Adrenal gland (tissue), 12 donors: ENCODE data around the gene RABGAP1L. TPM values are rescaled to one million over a fixed set of nuclear protein-coding genes. Genes with fewer than 3 reads are reported as not detected.

Experiments
- DNase-seq, 7 donors: peaks; one replicate each; pipeline ENCODE4 v3.0.0-alpha.2; 2019 to 2020
- H3K27ac ChIP-seq, 5 donors: fragments of 200-600 bp; sonication (generic) in 4 of 5; 1 replicate in 3 of 5; 2 replicates in 2 of 5; pipeline versions ENCODE4 v1.5.1 to v1.8.0; 2016 to 2020; ENCODE audit warnings: mild to moderate bottlenecking in 1 of 5
- H3K27me3 ChIP-seq: fragments of 200-600 bp; 2 replicates; pipeline ENCODE4 v1.8.0; 2021
- H3K36me3 ChIP-seq, 2 donors: fragments of 200-600 bp; replicated peaks in 1 of 2; 1 replicate in 1 of 2; 2 replicates in 1 of 2; pipeline versions ENCODE4 v1.5.1 to v1.8.0; 2018 to 2022
- H3K4me1 ChIP-seq, 2 donors: fragments of 200-600 bp; replicated peaks in 1 of 2; 1 replicate in 1 of 2; 2 replicates in 1 of 2; pipeline versions ENCODE4 v1.5.1 to v1.8.0; 2018 to 2021
- H3K4me3 ChIP-seq, 4 donors: fragments of 200-600 bp; sonication (generic) in 3 of 4; one replicate each; pipeline ENCODE4 v1.5.1; 2016 to 2018
- H3K9me3 ChIP-seq, 3 donors: fragments of 200-600 bp; sonication (generic) in 1 of 3; replicated peaks in 1 of 3; 1 replicate in 2 of 3; 2 replicates in 1 of 3; pipeline versions ENCODE4 v1.5.1 to v1.8.0; 2016 to 2021
- CTCF ChIP-seq, 6 experiments: fragments of 450-650 bp in 4 of 6; fragments of 200-600 bp in 2 of 6; sonication (generic) in 1 of 6; IDR thresholded peaks; 1 replicate in 5 of 6; 2 replicates in 1 of 6; pipeline versions ENCODE4 v1.5.1 to v1.8.0; 2016 to 2021; ENCODE audit warnings: antibody characterized with exemption in 6 of 6, mild to moderate bottlenecking in 2 of 6, moderate library complexity in 1 of 6
- POLR2A ChIP-seq, 2 donors: fragments of 450-650 bp; IDR thresholded peaks; one replicate each; pipeline ENCODE4 v1.6.1; 2017; ENCODE audit warnings: antibody characterized with exemption in 2 of 2, mild to moderate bottlenecking in 2 of 2, moderate library complexity in 1 of 2
- WGBS, 4 donors: extraction: QIAGEN DNeasy Blood & Tissue Kit in 2 of 4; methylation state at CpG; one replicate each; pipeline versions ENCODE4 v1.1.5 to v1.1.7; 2013 to 2017; 5-methylcytosine and 5-hydroxymethylcytosine counted together
- intact Hi-C, 2 donors: fragments of 100-400 bp; cut with DNase I; formaldehyde crosslinking; loops; one replicate each; pipeline versions ENCODE4 v1.14.1 to v1.15.0; 2022 to 2023
- polyA plus RNA-seq, 3 donors: library from polyadenylated mRNA; stranded (reverse); fragments of 200-250 nt in 2 of 3; fragments of 350-450 nt in 1 of 3; fragmentation: Illumina TruSeq in 1 of 3; extraction: RNeasy Lipid Tissue Mini Kit (QIAGEN cat#74804) in 1 of 3; gene quantifications; one replicate each; pipeline ENCODE4 v1.2.3, GENCODE V29; 2013 to 2014
- total RNA-seq, 9 donors: library from RNA; depleted of rRNA in 4 of 9; stranded (reverse); fragments of >200 nt in 4 of 9; fragments of 120-200 nt in 1 of 9; fragmentation: NEBNext Ultra II Directional in 1 of 9; extraction: Animal tissue kit (Norgen Biotek cat#: 25700) in 1 of 9; gene quantifications; one replicate each; pipeline versions ENCODE4 v1.1.0 to v1.2.4, GENCODE V29; 2013 to 2023
- donor health status: healthy with polysubstance abuse.
- donor health status: Bipolar disorder and iron deficiency.
- donor health status: DM: yes; HTN: yes; CAD: no.
- donor health status: DM: no; HTN: no; CAD: no.
- donor health status: DM: no; HTN: no; CAD: no.
- donor health status: DM: yes; HTN: yes; CAD: no.

Gene RABGAP1L
- total and polyA plus RNA-seq, 12 donors = 10.4 to 29.9 (median 19.7) TPM

- Histone ChIP-seq H3K36me3 (no peaks in the 10 kb centered on the region), H3K27me3 (no peaks in the 10 kb centered on the region), H3K27ac (no peak overlapping the region), H3K4me3 (no peak overlapping the region), H3K9me3 (no peaks in the 10 kb centered on the region), H3K4me1 (no peaks in the 10 kb centered on the region)
- WGBS, 4 donors = 74 to 80% (median 76%) methylated on average over 2 of the region's 2 CpGs
- intact Hi-C loops = no loop called here
- DNase-seq = no peak
- TF ChIP-seq POLR2A (IDR thresholded peaks at IDR 0.05) (no peak), CTCF (IDR thresholded peaks at IDR 0.05) (no peak)
These were observed 561.9 kb downstream of the RABGAP1L start for GRCh38 chr1:174721246-174721645.

GRCh38 chr1:174723816-174724215 lies 564.5 kb downstream of the RABGAP1L start:
- DNase-seq = no peak
- Histone ChIP-seq H3K27me3 (no peaks in the 10 kb centered on the region), H3K36me3 (no peaks in the 10 kb centered on the region), H3K4me3 (no peak overlapping the region), H3K27ac (no peak overlapping the region), H3K4me1 (no peaks in the 10 kb centered on the region), H3K9me3 (no peaks in the 10 kb centered on the region)
- TF ChIP-seq CTCF (IDR thresholded peaks at IDR 0.05) (no peak), POLR2A (IDR thresholded peaks at IDR 0.05) (no peak)
- intact Hi-C loops = no loop called here

GRCh38 chr1:174724219-174724618 lies 564.9 kb downstream of the RABGAP1L start:
- no peak overlapping the region for H3K4me3 ChIP-seq
- TF ChIP-seq POLR2A (IDR thresholded peaks at IDR 0.05) (no peak), CTCF (IDR thresholded peaks at IDR 0.05) (no peak)
- H3K27me3 ChIP-seq = no peaks in the 10 kb centered on the region
- H3K27ac ChIP-seq = no peak overlapping the region
- intact Hi-C loops = no loop called here
- no peaks in the 10 kb centered on the region for H3K36me3 ChIP-seq
- no peaks in the 10 kb centered on the region for H3K4me1 ChIP-seq
- no peaks in the 10 kb centered on the region for H3K9me3 ChIP-seq
- DNase-seq = no peak

GRCh38 chr1:174726167-174726879 lies 567.0 kb downstream of the RABGAP1L start:
- no peak for DNase-seq
- TF ChIP-seq POLR2A (IDR thresholded peaks at IDR 0.05) (no peak), CTCF (IDR thresholded peaks at IDR 0.05) (peak; percentile 32 to 69 (median 52))
- H3K27ac ChIP-seq = no peak overlapping the region
- intact Hi-C loops = loop anchor here in 1 of 2 donors (5.0 kb wide), 1 partner anchor 464 kb away; no protein-coding TSS in a partner anchor
- H3K9me3 ChIP-seq = no peaks in the 10 kb centered on the region
- no peaks in the 10 kb centered on the region for H3K4me1 ChIP-seq
- no peaks in the 10 kb centered on the region for H3K36me3 ChIP-seq
- no peak overlapping the region for H3K4me3 ChIP-seq
- WGBS, 4 donors = 42 to 54% (median 50%) methylated on average over 2 of the region's 2 CpGs
- H3K27me3 ChIP-seq = no peaks in the 10 kb centered on the region
